Activated CD8-positive, alpha-beta memory T cell treated with anti-CD3 and anti-CD28 coated beads for 36 hours (primary cell): Measurements from ENCODE around the gene SNCA. TPM values are rescaled to one million over a fixed set of nuclear protein-coding genes. Genes with fewer than 3 reads are reported as not detected.

Experiments
- CTCF ChIA-PET: fragments of 350-600 bp; sonication (Branson Sonifier 250); formaldehyde crosslinking; loops from one replicate; lab custom pipeline; 2021; ENCODE audit warnings: antibody characterized with exemption; lab: Charles Lee
- POLR2A ChIA-PET: fragments of 350-600 bp; sonication (Branson Sonifier 250); formaldehyde crosslinking; loops from one replicate; lab custom pipeline; 2021; ENCODE audit warnings: antibody characterized with exemption; lab: Charles Lee
- total RNA-seq, 2 experiments: library from RNA; stranded (reverse); gene quantifications; one replicate each; pipeline ENCODE4 v1.2.3, GENCODE V29; 2021

SNCA gene
- total RNA-seq, 2 experiments from 2014 or later: not detected

DNA sequence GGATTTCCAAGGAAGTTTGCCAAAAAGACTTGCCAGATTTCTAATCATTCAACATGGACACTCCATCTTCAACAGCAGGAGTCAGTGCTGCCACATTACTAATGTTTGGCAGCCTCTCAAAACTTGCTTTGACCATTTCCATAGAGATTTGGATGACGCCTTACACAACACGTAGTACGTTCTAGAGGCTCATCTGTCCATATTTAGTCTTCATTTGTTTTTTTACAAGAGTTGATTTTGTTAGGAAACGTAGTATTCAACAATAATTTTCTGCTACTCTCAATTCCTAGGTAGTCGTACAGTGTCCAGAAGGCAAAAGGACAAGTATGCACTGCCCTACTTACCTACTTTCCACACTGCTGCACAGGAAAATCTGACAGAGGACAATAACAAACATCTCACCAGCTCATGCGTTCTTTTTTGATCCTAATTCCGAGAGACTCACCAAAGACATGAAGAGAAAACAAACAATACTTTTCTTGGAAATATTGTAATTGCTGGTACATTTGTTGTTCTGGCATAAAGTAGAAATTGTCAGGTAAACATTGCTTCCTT lies 117.3 kb downstream of the SNCA start:
- ChIA-PET CTCF (no interaction called here), POLR2A (no interaction called here)

DNA sequence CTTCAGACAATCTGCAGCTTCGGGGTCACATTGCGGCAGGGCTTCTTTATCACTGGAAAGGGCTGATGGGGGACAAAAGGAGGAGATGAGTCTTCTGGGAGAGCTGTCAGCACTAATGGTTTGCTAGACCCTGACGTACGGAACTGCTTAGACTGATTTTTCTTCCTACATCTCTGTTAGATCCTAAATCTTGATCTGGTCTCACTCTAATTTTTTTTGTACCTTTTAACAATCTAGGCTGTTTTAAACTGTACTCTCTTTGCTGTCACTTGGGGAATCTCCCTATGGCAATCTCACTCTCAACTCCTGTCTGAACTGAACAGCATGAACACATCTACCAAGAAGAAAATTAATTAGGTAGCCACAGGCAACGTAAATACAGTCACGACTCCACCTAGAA lies 120.1 kb downstream of the SNCA start:
- ChIA-PET CTCF (no interaction called here), POLR2A (no interaction called here)

GRCh38 chr4:89715631-89716030 lies 121.3 kb downstream of the SNCA start:
- ChIA-PET CTCF (no interaction called here), POLR2A (no interaction called here)

- ChIA-PET POLR2A (no interaction called here), CTCF (no interaction called here)
Observed at GRCh38 chr4:89712827-89713226, 124.1 kb downstream of the SNCA start.

GRCh38 chr4:89712141-89712540 lies 124.8 kb downstream of the SNCA start:
- CTCF ChIA-PET: no interaction called here
- POLR2A ChIA-PET: no interaction called here

GRCh38 chr4:89708903-89709421 lies 128.0 kb downstream of the SNCA start:
- ChIA-PET CTCF (no interaction called here), POLR2A (no interaction called here)

GRCh38 chr4:89707467-89707866 lies 129.5 kb downstream of the SNCA start:
- ChIA-PET CTCF (no interaction called here), POLR2A (no interaction called here)

GRCh38 chr4:89704651-89705395 lies 132.1 kb downstream of the SNCA start:
- ChIA-PET CTCF (no interaction called here), POLR2A (no interaction called here)

GRCh38 chr4:89703829-89704590 lies 133.0 kb downstream of the SNCA start:
- ChIA-PET CTCF (no interaction called here), POLR2A (no interaction called here)

DNA sequence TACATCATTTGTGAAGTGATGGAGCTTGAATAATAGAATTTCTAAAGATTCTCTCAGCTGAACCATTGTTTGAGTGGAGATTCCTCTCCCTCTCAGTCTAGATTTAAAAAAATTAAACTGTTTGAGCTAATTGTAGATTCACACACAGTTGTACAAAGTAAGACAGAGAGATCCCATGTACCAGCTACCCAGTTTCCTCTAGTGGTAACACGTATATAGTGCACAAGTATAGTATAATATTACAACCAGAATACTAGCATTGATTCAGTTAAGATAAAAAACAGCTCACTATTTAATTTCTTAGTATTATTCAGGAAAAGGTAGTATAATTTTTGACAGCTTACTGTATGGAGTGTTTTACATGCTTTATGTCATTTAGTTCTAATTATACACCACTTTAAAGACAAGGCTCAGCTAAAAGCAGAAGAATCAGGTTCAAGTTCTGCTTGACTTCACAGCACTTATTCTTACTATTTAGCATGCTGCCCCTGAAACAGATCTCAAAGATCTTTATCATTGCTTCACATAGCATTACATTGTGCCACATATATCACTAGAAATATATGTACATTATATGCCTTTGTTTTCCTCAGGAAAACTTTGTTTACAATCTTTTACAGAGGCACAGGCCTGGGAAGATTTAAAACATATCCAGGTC lies 136.1 kb downstream of the SNCA start:
- POLR2A ChIA-PET: no interaction called here
- CTCF ChIA-PET: no interaction called here

GRCh38 chr4:89685690-89686089 lies 151.3 kb downstream of the SNCA start:
- ChIA-PET POLR2A (no interaction called here), CTCF (no interaction called here)

- ChIA-PET POLR2A (no interaction called here), CTCF (no interaction called here)
Observed at GRCh38 chr4:89685277-89685676, 151.7 kb downstream of the SNCA start.

- ChIA-PET POLR2A (no interaction called here), CTCF (no interaction called here)
Observed at GRCh38 chr4:89684536-89684935, 152.4 kb downstream of the SNCA start.

DNA sequence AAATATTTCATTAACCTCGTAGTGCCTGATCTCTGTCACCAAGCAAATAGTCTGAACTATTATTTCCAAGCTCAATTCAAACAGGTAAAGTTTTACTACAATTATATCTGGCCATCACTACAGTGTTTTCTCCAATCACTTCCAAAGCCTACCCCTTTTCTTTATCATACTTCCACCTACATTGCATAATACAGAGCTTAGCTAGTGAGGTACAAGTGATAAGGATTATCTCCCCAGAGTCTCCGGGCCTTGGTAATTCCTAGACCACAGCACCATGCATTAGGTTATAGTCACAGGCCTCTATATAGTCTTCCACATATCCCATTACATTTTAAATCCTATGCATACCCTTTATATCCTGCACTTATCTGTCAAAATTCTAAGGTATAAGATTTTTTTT lies 154.2 kb downstream of the SNCA start:
- ChIA-PET CTCF (no interaction called here), POLR2A (no interaction called here)

DNA sequence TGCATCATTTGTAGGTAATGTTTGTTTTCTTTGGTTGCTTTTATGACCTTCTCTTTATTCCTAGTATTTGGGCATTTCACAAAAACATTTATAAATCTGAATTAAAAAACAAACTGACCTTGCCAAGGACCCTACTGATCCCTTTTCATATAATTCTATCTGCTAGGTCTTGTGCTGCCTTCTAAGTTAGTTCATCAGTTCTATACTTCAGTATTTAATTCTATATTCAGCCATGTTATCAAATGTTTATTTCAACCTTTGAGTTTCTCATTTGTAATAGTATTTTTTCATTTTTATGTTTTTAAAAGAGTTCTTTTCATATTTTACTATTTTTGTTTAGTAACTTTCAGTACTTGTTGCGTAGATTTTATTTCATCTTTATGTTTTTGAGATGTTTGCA lies 155.3 kb downstream of the SNCA start:
- ChIA-PET POLR2A (no interaction called here), CTCF (no interaction called here)

GRCh38 chr4:89681219-89681618 lies 155.7 kb downstream of the SNCA start:
- POLR2A ChIA-PET: no interaction called here

DNA sequence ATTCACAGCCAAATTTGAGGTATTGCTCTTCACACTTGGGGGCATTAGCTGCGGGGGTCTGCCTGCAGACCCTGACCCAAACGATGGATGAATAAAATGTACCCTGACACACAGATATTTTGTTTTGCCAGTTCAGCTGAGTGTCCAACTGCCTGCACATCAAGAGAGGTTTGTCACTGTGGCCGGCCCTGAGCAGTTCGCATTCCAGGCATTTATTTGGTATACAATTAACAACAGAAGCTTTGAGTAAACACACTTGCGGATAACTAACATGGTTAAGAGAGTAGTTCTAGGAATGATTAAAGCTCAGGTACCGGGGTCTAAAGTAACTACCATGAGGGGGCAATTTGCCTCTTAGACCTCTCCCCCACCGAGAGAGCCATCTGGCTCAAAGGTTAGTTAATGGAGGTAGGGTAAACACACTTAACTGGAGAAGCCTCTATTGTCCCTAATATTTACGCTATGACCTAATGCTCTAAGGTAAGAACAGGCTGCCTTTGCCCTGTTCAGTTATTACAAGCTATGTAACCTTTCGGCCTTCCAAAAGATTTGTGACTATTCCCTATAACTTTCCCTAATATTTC lies 162.0 kb downstream of the SNCA start:
- ChIA-PET POLR2A (no interaction called here), CTCF (no interaction called here)

More at GRCh38 chr4:89681219-89681618, 155.7 kb downstream of the SNCA start:
- CTCF ChIA-PET: no interaction called here
